B cell (primary cell): Measurements from ENCODE around the gene DMPK.

Source experiments
- EZH2 ChIP-seq: IDR thresholded peaks from 2 replicates; pipeline ENCODE4 v1.6.1; 2012; ENCODE audit warnings: borderline replicate concordance, low read depth, mild to moderate bottlenecking, moderate library complexity, low read length; ENCODE audit not compliant: insufficient read depth, poor library complexity, severe bottlenecking
- TF ChIP-seq, protein P1 (sequence below): fragments of 200-600 bp; IDR thresholded peaks from one replicate; pipeline ENCODE4 v1.8.0; 2022; ENCODE audit warnings: antibody characterized with exemption, mild to moderate bottlenecking

DNA sequence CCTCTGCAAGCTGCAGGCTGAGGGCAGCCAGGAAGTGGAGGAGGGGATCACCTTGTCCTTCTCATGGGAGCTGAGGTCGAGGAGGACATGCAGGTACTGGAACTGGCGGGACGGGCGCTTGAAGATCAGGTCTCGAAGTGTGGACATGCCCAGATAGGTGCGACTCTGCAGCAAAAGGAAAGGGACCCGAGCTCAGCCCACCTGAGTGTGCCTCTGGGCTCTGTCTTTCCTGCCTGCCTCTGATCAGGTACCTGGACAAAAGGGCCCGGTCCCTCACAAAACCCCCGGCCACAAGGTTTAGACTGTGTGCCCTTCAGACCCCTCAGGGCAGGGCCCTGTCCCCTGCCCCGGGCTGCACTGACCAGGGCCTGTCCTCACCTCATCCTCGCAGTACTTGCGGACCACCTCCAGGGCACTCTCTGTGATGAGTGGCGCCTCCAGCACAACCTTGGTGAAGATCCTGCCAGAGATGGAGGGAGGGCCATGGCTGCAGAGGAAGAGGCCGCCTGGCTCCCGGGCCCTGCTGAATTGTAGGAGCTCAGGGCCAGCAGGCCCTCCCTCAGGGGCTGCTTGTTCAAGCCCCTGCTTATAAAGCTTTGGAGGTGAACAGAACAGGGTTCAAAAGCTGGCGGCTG, 45.3 kb upstream of the DMPK start:
- TF ChIP-seq, protein P1, sequence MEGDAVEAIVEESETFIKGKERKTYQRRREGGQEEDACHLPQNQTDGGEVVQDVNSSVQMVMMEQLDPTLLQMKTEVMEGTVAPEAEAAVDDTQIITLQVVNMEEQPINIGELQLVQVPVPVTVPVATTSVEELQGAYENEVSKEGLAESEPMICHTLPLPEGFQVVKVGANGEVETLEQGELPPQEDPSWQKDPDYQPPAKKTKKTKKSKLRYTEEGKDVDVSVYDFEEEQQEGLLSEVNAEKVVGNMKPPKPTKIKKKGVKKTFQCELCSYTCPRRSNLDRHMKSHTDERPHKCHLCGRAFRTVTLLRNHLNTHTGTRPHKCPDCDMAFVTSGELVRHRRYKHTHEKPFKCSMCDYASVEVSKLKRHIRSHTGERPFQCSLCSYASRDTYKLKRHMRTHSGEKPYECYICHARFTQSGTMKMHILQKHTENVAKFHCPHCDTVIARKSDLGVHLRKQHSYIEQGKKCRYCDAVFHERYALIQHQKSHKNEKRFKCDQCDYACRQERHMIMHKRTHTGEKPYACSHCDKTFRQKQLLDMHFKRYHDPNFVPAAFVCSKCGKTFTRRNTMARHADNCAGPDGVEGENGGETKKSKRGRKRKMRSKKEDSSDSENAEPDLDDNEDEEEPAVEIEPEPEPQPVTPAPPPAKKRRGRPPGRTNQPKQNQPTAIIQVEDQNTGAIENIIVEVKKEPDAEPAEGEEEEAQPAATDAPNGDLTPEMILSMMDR = no peak
- no peak for TF ChIP-seq EZH2
